Effector memory CD8-positive, alpha-beta T cell (primary cell): ENCODE measurements around the gene NEUROG1.
A peak's percentile ranks its signal among the peaks of the same experiment; 100 is the strongest.

ENCODE experiments used
- ATAC-seq: fragments of 150-1000 bp; cut with Tn5 transposase; replicated peaks from 2 replicates; pipeline ENCODE4 v1.10.0; 2021; ENCODE audit warnings: mild to moderate bottlenecking, moderate library complexity
- DNase-seq, 3 experiments: peaks; one replicate each; pipeline ENCODE4 v3.0.0; 2021
- H3K27ac Mint-ChIP-seq, 2 donors: one replicate each; pipeline ENCODE4 v1.8.0; 2022; ENCODE audit warnings: mild to moderate bottlenecking in 2 of 2, mixed read lengths in 2 of 2, moderate library complexity in 2 of 2
- H3K27me3 Mint-ChIP-seq, 2 donors: one replicate each; pipeline ENCODE4 v1.8.0; 2022; ENCODE audit warnings: mixed read lengths in 2 of 2
- H3K36me3 Mint-ChIP-seq: one replicate; pipeline ENCODE4 v1.8.0; 2022; ENCODE audit warnings: mild to moderate bottlenecking, moderate library complexity, mixed read lengths; ENCODE audit not compliant: insufficient read depth
- H3K4me1 Mint-ChIP-seq, 2 donors: one replicate each; pipeline ENCODE4 v1.8.0; 2022; ENCODE audit warnings: low read depth in 2 of 2, mixed read lengths in 2 of 2
- H3K4me3 Mint-ChIP-seq, 2 donors: one replicate each; pipeline ENCODE4 v1.8.0; 2022; ENCODE audit warnings: mild to moderate bottlenecking in 2 of 2, mixed read lengths in 2 of 2, moderate library complexity in 2 of 2
- H3K9me3 Mint-ChIP-seq, 2 donors: one replicate each; pipeline ENCODE4 v1.8.0; 2022; ENCODE audit warnings: mixed read lengths in 2 of 2

NEUROG1 gene

GRCh38 chr5:135556620-135557019 lies 20.9 kb upstream of the NEUROG1 start:
- Mint-ChIP-seq H3K9me3 (no peaks in the 10 kb centered on the region), H3K4me1 (peaks cover 4 to 10% of the 10 kb centered on the region in 2 donors), H3K36me3 (no peaks in the 10 kb centered on the region), H3K27me3 (peaks cover 54 to 61% of the 10 kb centered on the region in 2 donors), H3K27ac (no peak overlapping the region), H3K4me3 (no peak overlapping the region)
- ATAC-seq (no peak), DNase-seq (no peak)

GRCh38 chr5:135555530-135555929 lies 19.8 kb upstream of the NEUROG1 start:
- Mint-ChIP-seq H3K36me3 (no peaks in the 10 kb centered on the region), H3K27me3 (peaks cover 54 to 64% of the 10 kb centered on the region in 2 donors), H3K9me3 (no peaks in the 10 kb centered on the region), H3K4me3 (no peak overlapping the region), H3K4me1 (peaks cover 0 to 5% of the 10 kb centered on the region in 2 donors), H3K27ac (no peak overlapping the region)
- DNase-seq: no peak
- ATAC-seq: no peak

GRCh38 chr5:135553688-135554462 lies 18.1 kb upstream of the NEUROG1 start:
- no peaks in the 10 kb centered on the region for H3K36me3 Mint-ChIP-seq
- H3K4me3 Mint-ChIP-seq: no peak overlapping the region
- ATAC-seq (no peak), DNase-seq (no peak)
- no peak overlapping the region for H3K27ac Mint-ChIP-seq
- peaks cover 0 to 5% of the 10 kb centered on the region in 2 donors for H3K4me1 Mint-ChIP-seq
- no peaks in the 10 kb centered on the region for H3K9me3 Mint-ChIP-seq
- H3K27me3 Mint-ChIP-seq: peaks cover 60 to 73% of the 10 kb centered on the region in 2 donors

GRCh38 chr5:135551593-135552447 lies 16.1 kb upstream of the NEUROG1 start:
- H3K36me3 Mint-ChIP-seq: no peaks in the 10 kb centered on the region
- ATAC-seq (peak; percentile 72), DNase-seq (peak; percentile 41 to 46 (median 46))
- no peak overlapping the region for H3K4me3 Mint-ChIP-seq
- peaks cover 46 to 78% of the 10 kb centered on the region in 2 donors for H3K27me3 Mint-ChIP-seq
- H3K4me1 Mint-ChIP-seq: peaks cover 0 to 5% of the 10 kb centered on the region in 2 donors
- no peaks in the 10 kb centered on the region for H3K9me3 Mint-ChIP-seq
- H3K27ac Mint-ChIP-seq: no peak overlapping the region

GRCh38 chr5:135549413-135549812 lies 13.6 kb upstream of the NEUROG1 start:
- Mint-ChIP-seq H3K4me3 (no peak overlapping the region), H3K4me1 (peaks cover 5 to 11% of the 10 kb centered on the region in 2 donors), H3K27me3 (peaks cover 48 to 86% of the 10 kb centered on the region in 2 donors), H3K9me3 (no peaks in the 10 kb centered on the region), H3K36me3 (peaks cover 4% of the 10 kb centered on the region), H3K27ac (peak overlapping the region in 1 of 2 donors; percentile 23)
- DNase-seq (no peak), ATAC-seq (no peak)

GRCh38 chr5:135547590-135548254 lies 12.0 kb upstream of the NEUROG1 start:
- Mint-ChIP-seq H3K4me3 (no peak overlapping the region), H3K27ac (no peak overlapping the region), H3K9me3 (no peaks in the 10 kb centered on the region), H3K36me3 (peaks cover 4% of the 10 kb centered on the region), H3K4me1 (peaks cover 14 to 22% of the 10 kb centered on the region in 2 donors), H3K27me3 (peaks cover 54 to 95% of the 10 kb centered on the region in 2 donors)
- DNase-seq (no peak), ATAC-seq (no peak)

- H3K27me3 Mint-ChIP-seq: peaks cover 49 to 93% of the 10 kb centered on the region in 2 donors
- H3K4me1 Mint-ChIP-seq: peaks cover 14 to 20% of the 10 kb centered on the region in 2 donors
- DNase-seq (no peak), ATAC-seq (no peak)
- H3K4me3 Mint-ChIP-seq: no peak overlapping the region
- peaks cover 4% of the 10 kb centered on the region for H3K36me3 Mint-ChIP-seq
- no peaks in the 10 kb centered on the region for H3K9me3 Mint-ChIP-seq
- no peak overlapping the region for H3K27ac Mint-ChIP-seq
Observed at GRCh38 chr5:135546912-135547311, 11.1 kb upstream of the NEUROG1 start.

- H3K27ac Mint-ChIP-seq: no peak overlapping the region
- no peak for ATAC-seq
- peaks cover 4% of the 10 kb centered on the region for H3K36me3 Mint-ChIP-seq
- H3K27me3 Mint-ChIP-seq: peaks cover 53 to 95% of the 10 kb centered on the region in 2 donors
- peaks cover 14 to 17% of the 10 kb centered on the region in 2 donors for H3K4me1 Mint-ChIP-seq
- DNase-seq: no peak
- no peaks in the 10 kb centered on the region for H3K9me3 Mint-ChIP-seq
- peak overlapping the region in 1 of 2 donors; percentile 40 for H3K4me3 Mint-ChIP-seq
Observed at GRCh38 chr5:135546101-135546500, 10.3 kb upstream of the NEUROG1 start.

- H3K36me3 Mint-ChIP-seq: peaks cover 4% of the 10 kb centered on the region
- DNase-seq (no peak), ATAC-seq (no peak)
- H3K27me3 Mint-ChIP-seq: peaks cover 56 to 95% of the 10 kb centered on the region in 2 donors
- H3K4me1 Mint-ChIP-seq: peaks cover 14 to 17% of the 10 kb centered on the region in 2 donors
- H3K27ac Mint-ChIP-seq: no peak overlapping the region
- no peaks in the 10 kb centered on the region for H3K9me3 Mint-ChIP-seq
- peak overlapping the region in 1 of 2 donors; percentile 94 for H3K4me3 Mint-ChIP-seq
Observed at GRCh38 chr5:135545099-135545498, 9.3 kb upstream of the NEUROG1 start.

GRCh38 chr5:135543485-135544304 lies 7.9 kb upstream of the NEUROG1 start:
- peak overlapping the region; percentile 93 to 94 for H3K4me3 Mint-ChIP-seq
- no peaks in the 10 kb centered on the region for H3K9me3 Mint-ChIP-seq
- H3K36me3 Mint-ChIP-seq: peaks cover 4% of the 10 kb centered on the region
- DNase-seq (no peak), ATAC-seq (peak; percentile 40)
- H3K27ac Mint-ChIP-seq: peak overlapping the region; percentile 80 to 89
- H3K27me3 Mint-ChIP-seq: peaks cover 58 to 95% of the 10 kb centered on the region in 2 donors
- peaks cover 14 to 17% of the 10 kb centered on the region in 2 donors for H3K4me1 Mint-ChIP-seq

GRCh38 chr5:135543001-135543484 lies 7.3 kb upstream of the NEUROG1 start:
- Mint-ChIP-seq H3K4me1 (peaks cover 14 to 17% of the 10 kb centered on the region in 2 donors), H3K9me3 (no peaks in the 10 kb centered on the region), H3K4me3 (peak overlapping the region; percentile 93 to 94), H3K27ac (no peak overlapping the region), H3K27me3 (peaks cover 64 to 95% of the 10 kb centered on the region in 2 donors), H3K36me3 (peaks cover 4% of the 10 kb centered on the region)
- ATAC-seq (no peak), DNase-seq (no peak)

- no peak for ATAC-seq
- Mint-ChIP-seq H3K36me3 (peaks cover 4% of the 10 kb centered on the region), H3K4me1 (peaks cover 14 to 17% of the 10 kb centered on the region in 2 donors), H3K4me3 (no peak overlapping the region), H3K9me3 (no peaks in the 10 kb centered on the region), H3K27me3 (peaks cover 75 to 95% of the 10 kb centered on the region in 2 donors), H3K27ac (no peak overlapping the region)
- no peak for DNase-seq
Observed at GRCh38 chr5:135541807-135542502, 6.2 kb upstream of the NEUROG1 start.
